HCT116 (cell line): ENCODE results near the gene PIKFYVE.

ENCODE experiments used
- CTCF ChIP-seq, 3 experiments: fragments of 200-600 bp in 1 of 3; sonication (generic) in 1 of 3; IDR thresholded peaks in 2 of 3; conservative IDR thresholded peaks in 1 of 3; 2 replicates each; pipeline ENCODE4 v1.5.1; 2012 to 2017; ENCODE audit warnings: low read depth in 2 of 3, low read length in 2 of 3, antibody characterized with exemption in 1 of 3, borderline replicate concordance in 1 of 3, control low read depth in 1 of 3, mild to moderate bottlenecking in 1 of 3, mixed read lengths in 1 of 3, mixed run types in 1 of 3, moderate library complexity in 1 of 3; ENCODE audit not compliant: insufficient read depth in 1 of 3
- MAX ChIP-seq: IDR thresholded peaks from 2 replicates; pipeline ENCODE4 v1.6.1; 2012
- POLR2AphosphoS5 ChIP-seq: IDR thresholded peaks from 2 replicates; pipeline ENCODE4 v1.6.1; 2011; ENCODE audit warnings: mild to moderate bottlenecking, low read depth, low read length, moderate library complexity
- SP1 ChIP-seq: IDR thresholded peaks from 2 replicates; pipeline ENCODE4 v1.6.1; 2012; ENCODE audit warnings: low read depth

GRCh38 chr2:208360259-208361076 is 94.4 kb downstream of the PIKFYVE start:
- no peak for TF ChIP-seq SP1
- no peak for TF ChIP-seq CTCF (IDR thresholded peaks at IDR 0.05 in 2 of 3, conservative IDR thresholded peaks at IDR 0.05 in 1 of 3; ENCODE audit: borderline replicate concordance in 1 of 3, insufficient read depth in 1 of 3, low read depth in 2 of 3, low read length in 2 of 3)
- TF ChIP-seq POLR2AphosphoS5 = no peak
- no peak for TF ChIP-seq MAX
